Activated naive CD8-positive, alpha-beta T cell treated with anti-CD3 and anti-CD28 coated beads, Interleukin-2, amount 10 ng/mL, durations not matched to agents 7 days and 5 days (primary cell): Measurements from ENCODE around the gene DNAH3. TPM values are rescaled to one million over a fixed set of nuclear protein-coding genes. Genes with fewer than 3 reads are reported as not detected.
"Not testable (repeated sequence)": the region's sequence is repeated elsewhere in the genome, so short reads cannot be mapped to it uniquely, and the experiment has no call there.

ENCODE experiments used
- ATAC-seq: fragments of 150-1000 bp; cut with Tn5 transposase; one replicate; pipeline ENCODE4 v1.10.0; 2021; ENCODE audit warnings: low read depth, moderate library complexity
- POLR2A ChIA-PET: fragments of 350-600 bp; sonication (Branson Sonifier 250); formaldehyde crosslinking; loops from one replicate; lab custom pipeline; 2021; ENCODE audit warnings: antibody characterized with exemption; lab: Charles Lee
- DNase-seq: peaks from one replicate; pipeline ENCODE4 v3.0.0; 2021
- H3K27ac Mint-ChIP-seq: one replicate; pipeline ENCODE4 v1.8.0; 2022; ENCODE audit warnings: mild to moderate bottlenecking, mixed read lengths
- H3K27me3 Mint-ChIP-seq: one replicate; pipeline ENCODE4 v1.8.0; 2022; ENCODE audit warnings: mild to moderate bottlenecking, moderate library complexity, mixed read lengths
- H3K36me3 Mint-ChIP-seq: one replicate; pipeline ENCODE4 v1.8.0; 2021; ENCODE audit warnings: mild to moderate bottlenecking, mixed read lengths
- H3K4me1 Mint-ChIP-seq: one replicate; pipeline ENCODE4 v1.8.0; 2021; ENCODE audit warnings: mixed read lengths
- H3K4me3 Mint-ChIP-seq: one replicate; pipeline ENCODE4 v1.8.0; 2022; ENCODE audit warnings: mild to moderate bottlenecking, moderate library complexity, mixed read lengths
- H3K9me3 Mint-ChIP-seq: one replicate; pipeline ENCODE4 v1.8.0; 2021; ENCODE audit warnings: mixed read lengths
- total RNA-seq, 2 experiments: library from RNA; stranded (reverse); gene quantifications; one replicate each; pipeline ENCODE4 v1.2.3, GENCODE V29; 2021

DNAH3 gene
- total RNA-seq = not detected

GRCh38 chr16:21150375-21151001 lies at the start of gene DNAH3:
Gene DNAH3 (minus strand): TSS chr16:21150846. CDS start chr16:21150319, 527 bp downstream.
- H3K27me3 Mint-ChIP-seq = peaks cover 19% of the 10 kb centered on the region
- no peaks in the 10 kb centered on the region for H3K36me3 Mint-ChIP-seq
- H3K4me1 Mint-ChIP-seq = peaks cover 1% of the 10 kb centered on the region
- POLR2A ChIA-PET = no interaction called here
- no peak within 1 kb of the TSS for H3K4me3 Mint-ChIP-seq
- ATAC-seq (no peak), DNase-seq (no peak)
- H3K27ac Mint-ChIP-seq = no peak within 1 kb of the TSS
- H3K9me3 Mint-ChIP-seq = no peaks in the 10 kb centered on the region

GRCh38 chr16:21199607-21200218 lies 49.1 kb upstream of the DNAH3 start:
- peaks cover 37% of the 10 kb centered on the region for H3K27me3 Mint-ChIP-seq
- H3K27ac Mint-ChIP-seq = no peak overlapping the region
- no peaks in the 10 kb centered on the region for H3K36me3 Mint-ChIP-seq
- H3K4me1 Mint-ChIP-seq = no peaks in the 10 kb centered on the region
- no peak overlapping the region for H3K4me3 Mint-ChIP-seq
- ATAC-seq = no peak
- no peaks in the 10 kb centered on the region for H3K9me3 Mint-ChIP-seq
- no peak for DNase-seq
- POLR2A ChIA-PET = no interaction called here

DNA sequence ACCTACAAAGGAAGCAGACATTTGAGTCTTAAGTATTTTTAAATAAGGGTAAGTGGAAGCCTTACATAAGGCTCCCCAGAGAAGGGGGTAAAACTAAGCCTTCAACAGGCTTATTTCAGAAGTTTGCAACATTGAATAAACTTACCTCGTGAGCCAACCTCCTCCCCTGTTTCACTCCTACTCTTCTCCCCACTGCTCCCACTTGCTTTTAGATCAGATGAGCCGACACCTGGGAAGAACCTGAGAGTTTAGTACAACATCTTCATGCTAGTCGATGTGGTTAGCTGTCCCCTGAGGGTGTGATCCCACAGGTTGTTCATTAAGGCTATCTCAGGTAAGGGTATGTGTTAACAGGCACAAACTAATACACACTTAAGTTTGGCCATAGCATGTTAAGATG lies 47.0 kb upstream of the DNAH3 start:
- Mint-ChIP-seq H3K27me3 (peaks cover 42% of the 10 kb centered on the region), H3K4me1 (no peaks in the 10 kb centered on the region), H3K36me3 (no peaks in the 10 kb centered on the region), H3K4me3 (no peak overlapping the region), H3K27ac (no peak overlapping the region), H3K9me3 (no peaks in the 10 kb centered on the region)
- POLR2A ChIA-PET = no interaction called here
- ATAC-seq = no peak
- no peak for DNase-seq

DNA sequence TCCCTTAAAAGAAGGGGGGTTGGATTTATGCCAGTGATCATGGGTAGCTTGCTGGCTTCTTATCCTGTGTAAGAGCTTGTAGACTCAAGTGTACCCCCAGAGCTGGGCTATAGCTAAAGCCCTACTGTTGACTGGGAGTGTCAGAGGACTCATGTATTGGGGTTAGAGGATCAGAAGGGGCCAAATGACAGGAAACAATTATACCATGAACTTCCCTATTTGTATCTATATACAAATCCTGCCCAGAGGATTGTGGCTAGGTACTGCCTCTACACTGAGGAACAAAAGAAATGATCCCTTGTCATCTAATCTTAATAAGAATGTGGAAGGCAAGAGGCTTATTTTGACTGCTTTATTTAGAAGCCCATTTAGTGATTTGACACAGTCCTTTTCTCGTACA lies 46.5 kb upstream of the DNAH3 start:
- DNase-seq (no peak), ATAC-seq (no peak)
- no peaks in the 10 kb centered on the region for H3K36me3 Mint-ChIP-seq
- no peak overlapping the region for H3K27ac Mint-ChIP-seq
- POLR2A ChIA-PET = no interaction called here
- H3K4me3 Mint-ChIP-seq = no peak overlapping the region
- H3K27me3 Mint-ChIP-seq = peaks cover 42% of the 10 kb centered on the region
- no peaks in the 10 kb centered on the region for H3K9me3 Mint-ChIP-seq
- no peaks in the 10 kb centered on the region for H3K4me1 Mint-ChIP-seq

DNA sequence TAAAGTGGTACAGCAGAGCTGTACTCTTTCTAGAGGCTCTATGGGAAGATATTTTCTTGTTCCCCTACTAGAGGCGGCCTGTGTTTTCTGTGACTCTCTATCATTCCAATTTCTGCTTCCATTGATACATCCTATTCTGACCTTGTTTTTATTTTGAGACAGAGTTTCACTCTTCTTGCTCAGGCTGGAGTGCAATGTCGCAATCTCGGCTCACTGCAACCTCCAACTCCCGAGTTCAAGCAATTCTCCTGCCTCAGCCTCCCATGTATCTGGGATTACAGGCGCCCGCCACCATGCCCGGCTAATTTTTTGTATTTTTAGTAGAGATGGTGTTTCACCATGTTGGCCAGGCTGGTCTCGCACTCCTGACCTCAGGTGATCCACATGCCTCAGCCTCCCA lies 44.7 kb upstream of the DNAH3 start:
- H3K9me3 Mint-ChIP-seq, H3K4me1 Mint-ChIP-seq, DNase-seq, POLR2A ChIA-PET, H3K27ac Mint-ChIP-seq, ATAC-seq, H3K36me3 Mint-ChIP-seq, H3K4me3 Mint-ChIP-seq: not testable (repeated sequence)
- peaks cover 31% of the 10 kb centered on the region for H3K27me3 Mint-ChIP-seq

DNA sequence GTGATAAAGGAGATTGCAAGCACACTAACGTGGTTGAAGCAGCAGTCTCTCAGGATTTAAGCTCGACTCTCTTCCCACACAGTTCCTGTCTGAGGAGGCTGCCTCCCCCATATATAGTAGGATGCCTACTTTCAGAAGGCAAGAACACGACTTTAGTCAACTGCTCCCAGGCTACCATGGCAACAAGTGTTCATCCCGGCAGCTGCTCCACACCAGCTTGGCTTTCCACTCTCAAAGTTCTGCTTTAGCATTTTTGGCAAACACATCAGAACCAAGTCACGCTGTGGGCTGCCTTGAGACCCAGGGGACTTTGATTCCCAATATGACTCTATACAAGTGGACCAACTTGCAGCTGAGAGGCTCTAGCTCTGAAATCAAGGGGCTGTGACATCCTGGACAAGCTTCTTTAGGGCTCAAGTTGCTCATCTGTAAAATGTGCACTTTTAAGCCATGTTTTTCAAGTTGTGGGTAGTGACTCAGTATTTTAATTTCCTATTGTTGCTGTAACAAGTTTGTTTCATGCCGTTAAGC lies 44.2 kb upstream of the DNAH3 start:
- H3K9me3 Mint-ChIP-seq = no peaks in the 10 kb centered on the region
- no peaks in the 10 kb centered on the region for H3K4me1 Mint-ChIP-seq
- no peak overlapping the region for H3K4me3 Mint-ChIP-seq
- POLR2A ChIA-PET = no interaction called here
- no peak overlapping the region for H3K27ac Mint-ChIP-seq
- DNase-seq (no peak), ATAC-seq (no peak)
- no peaks in the 10 kb centered on the region for H3K36me3 Mint-ChIP-seq
- peaks cover 31% of the 10 kb centered on the region for H3K27me3 Mint-ChIP-seq

GRCh38 chr16:21192991-21193390 lies 42.3 kb upstream of the DNAH3 start:
- Mint-ChIP-seq H3K27me3 (peaks cover 23% of the 10 kb centered on the region), H3K9me3 (no peaks in the 10 kb centered on the region), H3K36me3 (no peaks in the 10 kb centered on the region), H3K4me1 (no peaks in the 10 kb centered on the region), H3K27ac (no peak overlapping the region), H3K4me3 (no peak overlapping the region)
- no peak for DNase-seq
- no peak for ATAC-seq
- POLR2A ChIA-PET = no interaction called here

- no peak for DNase-seq
- Mint-ChIP-seq H3K36me3 (no peaks in the 10 kb centered on the region), H3K9me3 (no peaks in the 10 kb centered on the region), H3K4me1 (no peaks in the 10 kb centered on the region), H3K27ac (no peak overlapping the region), H3K27me3 (peaks cover 19% of the 10 kb centered on the region), H3K4me3 (no peak overlapping the region)
- ATAC-seq = no peak
- POLR2A ChIA-PET = no interaction called here
Measured at GRCh38 chr16:21190599-21190998, 40.0 kb upstream of the DNAH3 start.

GRCh38 chr16:21190013-21190412 lies 39.4 kb upstream of the DNAH3 start:
- no peaks in the 10 kb centered on the region for H3K9me3 Mint-ChIP-seq
- POLR2A ChIA-PET = interaction anchor here (0.6 kb wide), 1 partner anchor 11 kb away, joined by 3 read pairs; no protein-coding TSS in a partner anchor
- no peak for ATAC-seq
- peaks cover 15% of the 10 kb centered on the region for H3K27me3 Mint-ChIP-seq
- no peak overlapping the region for H3K4me3 Mint-ChIP-seq
- no peaks in the 10 kb centered on the region for H3K36me3 Mint-ChIP-seq
- no peak for DNase-seq
- H3K27ac Mint-ChIP-seq = no peak overlapping the region
- H3K4me1 Mint-ChIP-seq = no peaks in the 10 kb centered on the region

- Mint-ChIP-seq H3K9me3 (peaks cover 3% of the 10 kb centered on the region), H3K4me1 (no peaks in the 10 kb centered on the region), H3K27ac (no peak overlapping the region), H3K36me3 (peaks cover 4% of the 10 kb centered on the region), H3K27me3 (peaks cover 15% of the 10 kb centered on the region), H3K4me3 (no peak overlapping the region)
- no peak for ATAC-seq
- POLR2A ChIA-PET = interaction anchor here (0.6 to 1.2 kb wide), 2 partner anchors 12 to 111 kb away, joined by 3 read pairs; no protein-coding TSS in a partner anchor
- DNase-seq = no peak
Measured at GRCh38 chr16:21189311-21189710, 38.7 kb upstream of the DNAH3 start.

DNA sequence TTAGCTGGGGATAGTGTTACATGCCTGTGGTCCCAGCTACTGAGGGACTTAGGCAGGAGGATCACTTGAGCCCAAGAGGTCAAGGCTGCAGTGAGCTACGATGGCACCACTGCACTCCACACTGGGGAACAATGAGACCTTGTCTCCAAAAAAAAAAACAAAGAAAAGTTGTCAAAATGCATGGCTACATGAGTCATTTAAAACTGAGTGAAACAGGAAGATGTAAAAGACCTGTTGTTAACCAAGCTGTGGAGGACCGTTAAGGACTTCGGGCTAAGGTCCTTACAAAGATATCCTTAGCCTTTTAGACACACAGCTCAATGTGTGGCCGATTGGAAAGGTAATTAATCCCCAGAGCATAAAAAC lies 35.7 kb upstream of the DNAH3 start:
- ATAC-seq = no peak
- POLR2A ChIA-PET = no interaction called here

DNA sequence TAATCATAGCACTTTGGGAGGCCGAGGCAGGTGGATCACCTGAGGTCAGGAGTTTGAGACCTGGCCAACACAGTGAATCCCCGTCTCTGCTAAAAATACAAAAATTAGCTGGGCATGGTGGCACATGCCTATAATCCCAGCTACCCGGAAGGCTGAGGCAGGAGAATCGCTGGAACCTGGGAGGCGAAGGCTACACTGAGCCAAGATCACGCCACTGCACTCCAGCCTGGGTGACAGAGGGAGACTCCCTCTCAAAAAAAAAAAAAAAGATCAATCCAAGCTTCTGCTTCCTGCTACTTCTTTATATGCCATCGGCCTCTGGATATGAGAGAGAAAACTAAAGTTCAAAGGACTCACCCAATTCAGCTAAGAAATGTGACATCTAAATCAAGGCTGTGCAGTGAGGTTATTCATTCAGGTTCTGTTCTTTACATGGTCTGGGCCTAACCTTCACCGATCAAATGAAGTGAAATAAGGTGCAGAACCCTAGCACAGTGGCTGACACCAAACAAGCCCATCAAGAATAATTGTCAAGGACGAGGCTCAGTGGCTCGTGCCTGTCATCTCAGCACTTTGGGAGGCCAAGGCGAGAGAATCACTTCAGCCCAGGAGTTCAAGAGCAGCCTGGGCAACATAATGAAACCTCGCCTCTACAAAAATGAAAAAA lies 35.1 kb upstream of the DNAH3 start:
- no peak for ATAC-seq
- H3K36me3 Mint-ChIP-seq = peaks cover 19% of the 10 kb centered on the region
- H3K27me3 Mint-ChIP-seq = peaks cover 3% of the 10 kb centered on the region
- POLR2A ChIA-PET = no interaction called here
- no peak overlapping the region for H3K4me3 Mint-ChIP-seq
- DNase-seq = no peak
- no peak overlapping the region for H3K27ac Mint-ChIP-seq
- no peaks in the 10 kb centered on the region for H3K4me1 Mint-ChIP-seq
- H3K9me3 Mint-ChIP-seq = peaks cover 3% of the 10 kb centered on the region

More for the DNA sequence above, 35.7 kb upstream of the DNAH3 start:
- no peak overlapping the region for H3K4me3 Mint-ChIP-seq
- no peak overlapping the region for H3K27ac Mint-ChIP-seq
- peaks cover 16% of the 10 kb centered on the region for H3K36me3 Mint-ChIP-seq
- H3K9me3 Mint-ChIP-seq = peaks cover 3% of the 10 kb centered on the region
- peaks cover 3% of the 10 kb centered on the region for H3K27me3 Mint-ChIP-seq
- H3K4me1 Mint-ChIP-seq = no peaks in the 10 kb centered on the region
- DNase-seq = no peak

GRCh38 chr16:21184834-21185233 lies 34.2 kb upstream of the DNAH3 start:
- no peak for DNase-seq
- H3K27ac Mint-ChIP-seq = no peak overlapping the region
- peaks cover 3% of the 10 kb centered on the region for H3K27me3 Mint-ChIP-seq
- no peaks in the 10 kb centered on the region for H3K4me1 Mint-ChIP-seq
- POLR2A ChIA-PET = no interaction called here
- no peak for ATAC-seq
- peaks cover 3% of the 10 kb centered on the region for H3K9me3 Mint-ChIP-seq
- peaks cover 23% of the 10 kb centered on the region for H3K36me3 Mint-ChIP-seq
- H3K4me3 Mint-ChIP-seq = no peak overlapping the region

DNA sequence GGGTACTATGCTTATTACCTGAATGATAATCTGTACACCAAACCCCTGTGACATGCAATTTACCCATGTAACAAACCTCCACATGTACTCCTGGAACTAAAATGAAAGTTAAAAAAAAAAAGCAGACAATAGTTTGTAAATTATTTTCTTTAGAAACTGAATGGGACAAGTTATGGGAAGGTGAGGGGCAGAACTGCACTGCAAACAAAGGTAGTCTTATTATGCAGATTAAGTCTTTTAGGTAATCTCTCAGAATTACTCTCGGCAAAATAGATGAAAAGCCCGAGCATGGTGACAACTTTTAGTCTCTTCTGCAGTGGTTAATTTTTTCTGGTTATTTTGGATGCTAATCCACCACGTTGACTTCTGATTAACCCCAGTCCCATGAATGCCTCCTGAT lies 33.3 kb upstream of the DNAH3 start:
- Mint-ChIP-seq H3K27ac (no peak overlapping the region), H3K4me1 (no peaks in the 10 kb centered on the region), H3K4me3 (no peak overlapping the region), H3K9me3 (peaks cover 3% of the 10 kb centered on the region), H3K36me3 (peaks cover 29% of the 10 kb centered on the region), H3K27me3 (peaks cover 3% of the 10 kb centered on the region)
- no peak for DNase-seq
- POLR2A ChIA-PET = no interaction called here
- ATAC-seq = no peak
